SH-SY5Y (cell line): ENCODE measurements around the gene NGEF.

Experiments
- GATA2 ChIP-seq: IDR thresholded peaks from 2 replicates; pipeline ENCODE4 v1.6.1; 2011; ENCODE audit warnings: mild to moderate bottlenecking, low read depth, low read length
- GATA3 ChIP-seq: IDR thresholded peaks from 2 replicates; pipeline ENCODE4 v1.6.1; 2011; ENCODE audit warnings: low read depth, mild to moderate bottlenecking, low read length, moderate library complexity

The NGEF gene

DNA sequence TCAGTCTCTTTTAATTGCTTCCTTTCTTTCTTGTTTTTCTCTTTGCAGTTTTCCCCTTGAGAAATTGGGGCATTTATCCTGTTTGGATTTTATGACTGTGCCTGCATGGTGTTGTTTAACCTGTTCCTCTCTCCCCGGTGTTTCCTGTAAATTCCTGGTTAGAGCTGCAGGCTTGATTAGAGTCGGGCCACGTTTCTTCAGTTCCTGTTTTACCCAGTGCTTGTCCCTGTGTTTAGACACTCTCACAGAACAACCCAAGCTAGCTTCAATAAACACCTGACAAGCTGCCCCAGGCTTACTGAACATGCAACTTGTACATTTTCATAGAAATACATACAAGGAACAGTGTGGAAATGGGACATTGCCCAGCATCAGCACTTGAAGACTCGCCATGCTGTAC, 53.9 kb downstream of the NGEF start:
- TF ChIP-seq GATA3 = no peak
- TF ChIP-seq GATA2 = no peak

GRCh38 chr2:232957657-232958090, 55.4 kb downstream of the NGEF start:
- TF ChIP-seq GATA2 = no peak
- no peak for TF ChIP-seq GATA3

DNA sequence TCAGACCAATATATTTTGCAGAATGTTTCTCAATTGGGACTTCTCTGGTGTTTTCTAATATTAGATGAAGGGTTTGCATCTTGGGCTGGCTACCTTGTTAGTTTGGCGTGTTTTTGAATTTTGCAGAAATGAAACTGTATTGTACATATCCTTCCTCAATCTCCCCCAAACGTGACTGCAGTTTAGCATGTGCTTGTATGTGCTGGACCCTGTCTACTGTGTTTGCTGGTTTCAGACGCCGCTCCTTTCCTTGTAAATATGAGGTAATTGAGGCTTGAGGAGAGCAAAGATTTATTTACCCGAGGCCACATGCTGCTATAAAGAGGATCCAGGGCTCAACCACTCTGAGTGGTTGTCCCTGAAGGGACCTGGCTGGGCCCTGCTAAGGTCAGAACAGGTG, 57.2 kb downstream of the NGEF start:
- no peak for TF ChIP-seq GATA3
- TF ChIP-seq GATA2 = no peak

DNA sequence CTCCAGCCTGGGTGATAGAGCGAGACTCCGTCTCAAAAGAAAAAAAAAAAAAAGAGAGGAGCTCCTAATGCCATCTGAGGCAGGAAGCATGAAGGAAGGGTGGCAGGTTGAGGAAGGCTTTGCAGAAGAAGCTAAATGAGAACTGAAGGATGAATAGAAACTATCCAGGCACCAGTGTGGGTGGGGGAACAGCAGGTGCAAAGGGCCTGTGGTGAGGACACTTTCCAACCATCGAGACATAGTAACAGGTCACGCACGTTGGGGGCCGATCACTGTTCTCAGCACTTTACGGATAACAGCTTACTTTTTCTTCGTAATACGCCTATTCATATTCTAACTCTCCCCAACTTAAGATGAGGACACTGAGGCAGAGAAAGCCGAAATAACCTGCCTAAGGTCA, 58.4 kb downstream of the NGEF start:
- TF ChIP-seq GATA2 = no peak
- TF ChIP-seq GATA3 = no peak

- TF ChIP-seq GATA2 (no peak), GATA3 (no peak)
Measured at GRCh38 chr2:232951891-232952290, 61.2 kb downstream of the NGEF start.

GRCh38 chr2:232951181-232951580, 61.9 kb downstream of the NGEF start:
- TF ChIP-seq GATA2 (no peak), GATA3 (no peak)

DNA sequence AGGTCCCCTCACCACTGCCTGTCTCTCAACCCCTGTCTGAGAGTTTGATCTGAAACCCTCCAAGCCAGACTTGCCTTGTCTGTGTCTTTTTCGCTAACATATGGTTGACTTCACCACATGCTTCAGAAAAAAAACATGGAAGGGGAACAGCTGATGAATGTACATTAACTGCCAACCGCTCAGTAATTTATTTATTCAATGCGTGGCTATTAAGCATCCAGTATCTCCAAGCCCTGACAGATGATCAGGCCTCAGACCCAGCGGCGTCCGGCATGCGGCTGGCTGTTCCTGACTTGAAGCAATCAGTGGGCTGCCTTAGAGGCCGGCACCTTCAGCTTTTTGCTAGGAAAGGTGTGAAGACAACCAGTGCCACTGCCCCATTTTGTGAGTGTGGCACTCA, 62.3 kb downstream of the NGEF start:
- TF ChIP-seq GATA2 = no peak
- no peak for TF ChIP-seq GATA3

DNA sequence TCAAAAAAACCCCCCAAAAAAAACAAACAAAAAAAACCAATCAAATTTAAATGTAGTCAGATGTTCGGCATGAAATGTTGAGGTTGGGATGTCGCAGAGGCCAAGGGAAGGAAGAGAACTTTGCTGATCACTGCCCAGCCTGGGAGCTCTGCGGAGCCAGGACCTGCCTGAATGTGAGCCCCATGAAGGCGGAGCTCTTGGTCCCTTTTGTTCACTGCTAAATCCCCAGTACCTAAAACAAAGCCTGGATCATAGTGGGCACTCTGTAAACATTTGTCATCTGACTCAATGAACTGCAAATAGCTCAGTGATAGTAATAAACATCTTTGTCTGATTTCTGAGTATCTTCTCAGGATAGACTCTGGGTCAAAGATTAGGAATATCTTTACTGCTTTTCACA, 64.0 kb downstream of the NGEF start:
- TF ChIP-seq GATA3 = no peak
- TF ChIP-seq GATA2 = no peak

- TF ChIP-seq GATA2 (no peak), GATA3 (no peak)
Measured at GRCh38 chr2:232942831-232943230, 70.2 kb downstream of the NGEF start.

DNA sequence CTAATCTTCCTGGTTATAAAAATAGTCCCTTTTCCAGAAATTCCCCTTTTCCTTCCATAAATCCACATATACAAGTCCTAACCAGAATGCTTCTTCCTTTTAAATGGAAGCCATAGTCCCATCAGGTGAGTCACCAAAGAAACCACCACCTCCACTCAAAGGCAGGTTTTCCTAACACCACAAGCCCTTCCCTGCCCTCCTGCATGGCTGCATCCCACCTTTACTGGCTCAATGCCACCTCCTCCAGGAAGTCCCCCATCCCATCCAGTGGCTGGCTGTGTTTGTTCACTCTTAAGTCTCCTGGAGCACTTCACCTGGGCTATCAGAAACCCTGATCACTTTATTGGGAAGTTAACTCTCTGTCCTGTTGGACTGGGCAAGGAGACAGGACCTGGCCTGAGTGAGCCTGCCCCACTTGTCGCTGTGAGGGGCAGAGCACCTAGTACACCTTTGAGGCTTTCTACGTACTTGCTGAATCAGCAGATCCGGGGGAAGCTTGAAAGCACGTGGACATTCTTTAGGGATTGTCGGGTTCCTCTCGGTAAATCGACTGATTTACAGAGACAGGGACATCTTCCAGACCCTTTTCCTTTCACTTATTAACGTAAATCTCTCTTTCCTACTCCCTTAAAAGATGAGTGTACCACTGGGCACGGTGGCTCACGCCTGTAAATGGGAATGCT, 71.0 kb downstream of the NGEF start:
- TF ChIP-seq GATA3 (no peak), GATA2 (no peak)

DNA sequence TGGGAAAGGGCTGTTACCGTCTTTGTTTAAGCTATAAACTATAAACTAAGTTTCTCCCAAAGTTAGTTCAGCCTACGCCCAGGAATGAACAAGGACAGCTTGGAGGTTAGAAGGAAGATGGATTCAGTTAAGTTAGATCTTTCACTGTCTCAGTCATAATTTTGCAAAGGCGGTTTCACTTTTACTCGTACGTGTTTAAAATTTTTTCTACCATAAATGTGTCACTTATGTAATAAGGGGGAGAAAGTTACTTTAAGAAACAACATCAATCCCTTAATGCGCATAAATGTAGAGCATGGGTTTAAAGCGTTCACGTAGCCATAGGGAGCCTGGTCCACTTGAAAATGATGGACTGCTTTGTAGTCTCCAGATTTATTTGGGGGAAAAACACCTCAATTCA, 71.7 kb downstream of the NGEF start:
- TF ChIP-seq GATA2 (no peak), GATA3 (no peak)

- TF ChIP-seq GATA2 (no peak), GATA3 (no peak)
Measured at GRCh38 chr2:232940724-232941123, 72.3 kb downstream of the NGEF start.

DNA sequence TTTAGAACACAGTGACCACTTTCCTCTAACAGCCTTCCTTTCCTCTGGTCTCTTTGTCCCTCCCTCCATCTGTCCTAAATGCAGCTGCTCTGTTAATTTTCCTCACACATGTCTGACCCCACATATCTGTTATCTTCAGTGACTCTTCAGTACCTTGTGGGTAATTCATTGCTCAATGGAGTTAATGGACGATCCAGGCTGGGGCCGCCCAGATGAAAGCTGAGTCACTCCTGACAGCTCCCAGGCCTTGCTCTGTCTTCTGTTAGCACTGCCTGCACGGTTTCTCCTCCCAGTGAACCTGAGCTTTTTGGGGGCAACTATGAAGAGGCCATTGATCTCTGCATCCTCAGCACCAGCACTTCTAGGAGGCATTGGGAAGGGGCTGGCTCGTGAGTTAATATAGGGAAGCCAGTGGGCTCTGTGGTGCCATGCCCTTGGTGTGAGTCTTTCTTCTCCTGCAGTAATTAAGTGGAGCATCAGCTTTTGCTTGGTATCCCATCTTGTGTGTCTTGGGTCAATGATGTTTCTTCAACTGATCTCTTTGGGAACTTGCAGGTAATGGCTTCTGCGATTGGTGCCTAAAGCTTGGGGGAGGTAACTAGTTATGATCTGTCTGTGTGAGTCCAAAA, 75.7 kb downstream of the NGEF start:
- TF ChIP-seq GATA2 (no peak), GATA3 (no peak)

- no peak for TF ChIP-seq GATA3
Measured at GRCh38 chr2:232931636-232932035, 81.4 kb downstream of the NGEF start.

- TF ChIP-seq GATA2 (no peak), GATA3 (no peak)
Measured at GRCh38 chr2:232930059-232930400, 83.0 kb downstream of the NGEF start.

DNA sequence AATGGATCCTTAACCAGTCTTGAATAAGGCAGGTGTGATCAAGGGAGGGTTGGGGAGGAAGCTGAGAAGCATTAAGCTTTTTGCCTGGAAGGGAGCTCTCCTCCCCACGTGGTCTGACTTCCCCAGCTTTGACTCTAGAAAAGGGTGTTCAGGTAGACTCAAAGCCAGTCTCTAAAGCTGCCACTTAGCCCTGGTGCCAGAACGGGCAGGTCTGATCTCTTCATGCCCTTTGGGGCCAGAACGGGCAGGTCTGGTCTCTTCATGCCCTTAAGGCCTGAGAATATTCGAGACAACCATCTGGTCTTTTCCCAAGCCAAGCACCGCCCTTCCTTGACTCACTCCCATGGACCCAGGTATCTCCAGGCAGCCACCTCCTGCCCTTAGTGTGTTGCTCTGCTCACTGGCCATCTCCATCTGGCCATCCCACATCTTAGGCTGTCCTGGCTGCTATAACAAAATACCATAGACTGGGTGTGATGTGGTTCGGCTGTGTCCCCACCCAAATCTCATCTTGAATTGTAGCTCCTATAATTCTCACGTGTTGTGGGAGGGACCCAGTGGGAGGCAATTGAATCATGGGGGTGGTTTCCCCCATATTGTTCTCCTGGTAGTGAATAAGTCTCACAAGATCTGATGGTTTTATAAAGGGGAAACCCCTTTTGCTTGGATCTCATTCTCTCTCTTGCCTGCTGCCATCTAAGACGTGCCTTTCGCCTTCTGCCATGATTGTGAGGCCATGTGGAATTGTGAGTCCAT, 83.6 kb downstream of the NGEF start:
- TF ChIP-seq GATA3 (no peak), GATA2 (no peak)

DNA sequence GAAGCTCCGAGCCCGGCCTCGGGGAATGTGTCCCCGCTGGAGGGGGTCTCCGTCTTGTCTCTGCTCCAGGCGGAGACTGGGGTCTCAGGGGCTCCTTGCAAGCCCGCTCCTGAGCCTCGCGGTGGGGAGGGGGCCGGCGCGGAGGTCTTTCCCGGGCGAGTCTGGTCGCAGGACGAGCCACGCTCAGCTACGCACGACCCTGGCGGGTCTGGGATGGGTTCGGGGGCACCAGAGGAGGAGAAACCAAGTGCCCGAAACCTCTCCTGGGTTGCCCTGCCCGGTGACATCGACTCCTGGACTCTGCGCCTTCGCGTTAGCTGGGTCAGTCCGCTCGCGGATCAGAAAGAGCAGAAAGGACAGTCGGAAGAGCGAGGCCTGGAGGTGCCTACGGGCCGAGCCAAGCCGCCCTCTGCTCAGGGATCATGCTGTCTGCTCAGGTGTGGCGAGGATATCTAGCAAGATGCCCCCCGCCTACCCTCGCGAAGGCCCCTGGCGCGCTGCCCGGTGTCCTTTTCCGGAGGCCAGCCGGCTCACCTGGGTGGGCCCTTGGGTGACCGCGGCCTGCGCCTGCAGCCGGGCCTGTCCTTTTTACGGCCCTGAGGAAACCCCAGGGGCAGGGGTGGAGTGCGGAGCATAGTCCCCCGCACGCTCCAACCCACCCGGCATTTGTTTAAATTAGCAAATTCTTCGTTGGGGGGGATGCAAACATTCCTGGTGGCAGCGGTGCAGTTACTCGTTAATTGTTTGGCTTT, 84.3 kb downstream of the NGEF start:
- no peak for TF ChIP-seq GATA3
- no peak for TF ChIP-seq GATA2
